Fibroblast of lung (primary cell): ENCODE results near the gene CNPY2. TPM values are rescaled to one million over a fixed set of nuclear protein-coding genes. Genes with fewer than 3 reads are reported as not detected.
A peak's percentile ranks its signal among the peaks of the same experiment; 100 is the strongest.
"Not testable (repeated sequence)": the region's sequence is repeated elsewhere in the genome, so short reads cannot be mapped to it uniquely, and the experiment has no call there.

Source experiments
- DNase-seq, 2 donors: peaks; one replicate each; pipeline versions ENCODE4 v3.0.0 to v3.0.0-alpha.2; 2010; ENCODE audit warnings: low read depth in 2 of 2
- H2AFZ ChIP-seq: 2 replicates; pipeline ENCODE4 v1.5.1; 2012; ENCODE audit warnings: low read length, control low read depth, inconsistent platforms
- H3K27ac ChIP-seq: 2 replicates; pipeline ENCODE4 v1.5.1; 2011; ENCODE audit warnings: low read length, control low read depth; ENCODE audit not compliant: insufficient read depth
- H3K27me3 ChIP-seq: 2 replicates; pipeline ENCODE4 v1.5.1; 2011; ENCODE audit warnings: mild to moderate bottlenecking, low read length; ENCODE audit not compliant: control insufficient read depth, insufficient read depth
- H3K36me3 ChIP-seq: 2 replicates; pipeline ENCODE4 v1.5.1; 2011; ENCODE audit warnings: low read length; ENCODE audit not compliant: control insufficient read depth, insufficient read depth
- H3K4me1 ChIP-seq: 2 replicates; pipeline ENCODE4 v1.5.1; 2011; ENCODE audit warnings: low read length; ENCODE audit not compliant: control insufficient read depth, insufficient read depth; ENCODE audit errors: extremely low read depth
- H3K4me2 ChIP-seq: 2 replicates; pipeline ENCODE4 v1.5.1; 2011; ENCODE audit warnings: low read length, control low read depth; ENCODE audit not compliant: insufficient read depth; ENCODE audit errors: extremely low read depth
- H3K4me3 ChIP-seq, 4 experiments: fragments of 200-600 bp in 1 of 4; sonication (generic) in 1 of 4; replicated peaks in 1 of 4; 2 replicates each; pipeline ENCODE4 v1.5.1; 2011 to 2016; ENCODE audit warnings: low read length in 4 of 4, low read depth in 3 of 4, mild to moderate bottlenecking in 3 of 4, control low read depth in 2 of 4, inconsistent platforms in 1 of 4, mixed read lengths in 1 of 4; ENCODE audit not compliant: insufficient read depth in 1 of 4; ENCODE audit errors: control extremely low read depth in 1 of 4
- H3K79me2 ChIP-seq: 2 replicates; pipeline ENCODE4 v1.5.1; 2012; ENCODE audit warnings: mild to moderate bottlenecking, low read length, inconsistent platforms; ENCODE audit not compliant: control insufficient read depth, insufficient read depth
- H3K9ac ChIP-seq: 2 replicates; pipeline ENCODE4 v1.5.1; 2011; ENCODE audit warnings: mild to moderate bottlenecking, low read length, control low read depth; ENCODE audit not compliant: insufficient read depth
- H3K9me3 ChIP-seq: 2 replicates; pipeline ENCODE4 v1.5.1; 2012; ENCODE audit warnings: low read depth, low read length; ENCODE audit not compliant: control insufficient read depth, insufficient read depth
- H4K20me1 ChIP-seq: 2 replicates; pipeline ENCODE4 v1.5.1; 2011; ENCODE audit warnings: low read length; ENCODE audit not compliant: control insufficient read depth, insufficient read depth; ENCODE audit errors: extremely low read depth
- EZH2 ChIP-seq: IDR thresholded peaks from 2 replicates; pipeline ENCODE4 v1.5.1; 2012; ENCODE audit warnings: low read length, control low read depth, mild to moderate bottlenecking; ENCODE audit errors: missing control alignments
- polyA plus RNA-seq, 2 donors: library from polyadenylated mRNA; depleted of rRNA in 1 of 2; stranded (reverse) in 1 of 2; unstranded in 1 of 2; fragments of >200 nt; gene quantifications; 2 replicates each; pipeline ENCODE4 v1.2.1, GENCODE V29; 2011 to 2012; ENCODE audit warnings: missing spikeins in 1 of 2
- total RNA-seq: library from RNA; depleted of rRNA; stranded (reverse); fragments of >200 nt; gene quantifications from 2 replicates; pipeline ENCODE4 v1.2.1, GENCODE V29; 2014
- TF ChIP-seq, protein P1 (sequence below), 2 donors: IDR thresholded peaks in 1 of 2; conservative IDR thresholded peaks in 1 of 2; 1 replicate in 1 of 2; 2 replicates in 1 of 2; pipeline ENCODE4 v1.5.1; 2011 to 2012; ENCODE audit warnings: low read length in 2 of 2, control low read depth in 1 of 2, inconsistent platforms in 1 of 2, low read depth in 1 of 2, mild to moderate bottlenecking in 1 of 2

CNPY2 gene
- total and polyA plus RNA-seq, 2 donors (not counting 1 experiment from before 2014, with no cell fraction given), result 48.2 to 124 TPM

DNA sequence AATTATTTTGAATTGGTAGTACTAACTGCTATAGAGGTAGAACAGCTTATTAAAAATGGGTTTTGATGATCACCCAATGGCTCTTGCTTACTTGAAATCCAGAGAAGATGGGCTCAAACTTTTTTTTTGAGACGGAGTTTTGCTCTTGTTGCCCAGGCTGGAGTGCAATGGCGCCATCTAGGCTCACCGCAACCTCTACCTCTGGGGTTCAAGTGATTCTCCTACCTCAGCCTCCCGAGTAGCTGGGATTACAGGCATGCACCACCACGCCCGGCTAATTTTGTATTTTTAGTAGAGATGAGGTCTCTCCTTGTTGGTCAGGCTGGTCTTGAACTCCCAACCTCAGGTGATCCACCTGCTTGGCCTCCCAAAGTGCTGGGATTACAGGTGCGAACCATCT, 52.8 kb downstream of the CNPY2 start:
- not testable (repeated sequence) for H3K4me2 ChIP-seq, H3K36me3 ChIP-seq, H3K79me2 ChIP-seq, H3K27me3 ChIP-seq, H3K4me1 ChIP-seq, H2AFZ ChIP-seq, DNase-seq, H4K20me1 ChIP-seq, H3K4me3 ChIP-seq, H3K9ac ChIP-seq, H3K27ac ChIP-seq, H3K9me3 ChIP-seq

DNA sequence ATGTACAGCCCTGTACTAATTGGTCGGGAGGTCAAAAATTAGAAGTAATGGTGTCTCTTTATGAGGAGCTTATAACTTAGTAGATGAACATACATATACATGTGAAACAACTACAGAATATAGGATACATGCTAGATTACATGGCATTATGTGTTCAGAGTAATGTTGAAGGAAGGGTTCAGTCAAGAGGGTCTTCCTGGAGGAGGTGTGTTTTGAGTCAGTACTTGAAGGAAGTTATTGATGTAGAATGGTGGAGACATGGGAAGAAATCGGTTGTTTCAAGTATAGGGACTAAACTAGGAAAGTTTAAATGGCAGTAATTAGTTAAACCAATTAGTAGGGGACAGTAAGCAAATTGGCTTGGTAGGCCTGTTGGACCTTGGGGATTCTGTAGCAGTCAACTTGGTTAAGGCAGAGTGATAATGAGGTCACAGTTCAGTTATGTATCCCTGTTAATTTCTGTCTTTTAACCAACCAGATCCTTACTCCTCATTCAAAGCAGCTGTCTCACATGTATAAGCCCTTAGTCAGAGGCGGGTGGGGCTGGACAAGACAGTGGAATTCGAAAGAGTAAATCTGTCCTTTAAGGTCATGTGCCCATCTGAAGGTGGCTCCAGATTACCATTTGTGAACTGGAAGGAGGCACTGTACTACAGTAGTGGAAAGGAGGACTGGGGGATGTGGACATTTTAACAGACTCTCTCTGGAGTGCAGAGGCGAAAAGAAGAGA, 54.1 kb downstream of the CNPY2 start:
- Histone ChIP-seq H3K27ac (peak overlapping the region; percentile 60), H3K9ac (no peak overlapping the region), H3K4me3 (no peak overlapping the region), H3K36me3 (no peaks in the 10 kb centered on the region), H4K20me1 (no peaks in the 10 kb centered on the region), H3K27me3 (no peaks in the 10 kb centered on the region), H3K9me3 (no peaks in the 10 kb centered on the region), H3K79me2 (peaks cover 14% of the 10 kb centered on the region), H2AFZ (no peak overlapping the region), H3K4me2 (no peak overlapping the region), H3K4me1 (peaks cover 11% of the 10 kb centered on the region)
- peak; percentile 53 to 80 for DNase-seq
- no peak for TF ChIP-seq EZH2
- TF ChIP-seq, protein P1, sequence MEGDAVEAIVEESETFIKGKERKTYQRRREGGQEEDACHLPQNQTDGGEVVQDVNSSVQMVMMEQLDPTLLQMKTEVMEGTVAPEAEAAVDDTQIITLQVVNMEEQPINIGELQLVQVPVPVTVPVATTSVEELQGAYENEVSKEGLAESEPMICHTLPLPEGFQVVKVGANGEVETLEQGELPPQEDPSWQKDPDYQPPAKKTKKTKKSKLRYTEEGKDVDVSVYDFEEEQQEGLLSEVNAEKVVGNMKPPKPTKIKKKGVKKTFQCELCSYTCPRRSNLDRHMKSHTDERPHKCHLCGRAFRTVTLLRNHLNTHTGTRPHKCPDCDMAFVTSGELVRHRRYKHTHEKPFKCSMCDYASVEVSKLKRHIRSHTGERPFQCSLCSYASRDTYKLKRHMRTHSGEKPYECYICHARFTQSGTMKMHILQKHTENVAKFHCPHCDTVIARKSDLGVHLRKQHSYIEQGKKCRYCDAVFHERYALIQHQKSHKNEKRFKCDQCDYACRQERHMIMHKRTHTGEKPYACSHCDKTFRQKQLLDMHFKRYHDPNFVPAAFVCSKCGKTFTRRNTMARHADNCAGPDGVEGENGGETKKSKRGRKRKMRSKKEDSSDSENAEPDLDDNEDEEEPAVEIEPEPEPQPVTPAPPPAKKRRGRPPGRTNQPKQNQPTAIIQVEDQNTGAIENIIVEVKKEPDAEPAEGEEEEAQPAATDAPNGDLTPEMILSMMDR (conservative IDR thresholded peaks at IDR 0.05 in 1 of 2, IDR thresholded peaks at IDR 0.05 in 1 of 2; ENCODE audit: low read depth in 1 of 2, low read length in 2 of 2), result no peak

DNA sequence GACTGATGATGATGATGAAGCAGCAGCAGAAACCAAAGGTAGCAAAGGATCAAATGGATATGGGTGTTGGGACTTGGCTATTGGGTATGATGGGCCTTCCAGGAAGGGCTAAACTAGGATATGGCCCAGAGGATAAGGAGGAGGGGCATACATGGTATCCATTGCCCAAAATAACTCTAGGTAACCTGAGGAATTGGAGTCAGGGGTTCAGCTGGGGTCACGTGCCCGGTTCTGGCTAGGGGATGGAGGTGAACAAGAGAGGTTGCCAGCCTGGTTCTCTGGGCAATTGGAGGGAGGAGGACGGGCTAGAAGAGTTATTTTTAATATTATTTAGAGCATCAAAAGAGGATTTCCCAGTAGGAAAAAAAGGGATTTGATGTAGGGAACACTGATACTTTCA, 54.9 kb downstream of the CNPY2 start:
- no peak overlapping the region for H3K4me2 ChIP-seq
- H3K27ac ChIP-seq, result no peak overlapping the region
- peaks cover 21% of the 10 kb centered on the region for H3K79me2 ChIP-seq
- H4K20me1 ChIP-seq, result no peaks in the 10 kb centered on the region
- no peaks in the 10 kb centered on the region for H3K27me3 ChIP-seq
- no peaks in the 10 kb centered on the region for H3K36me3 ChIP-seq
- H2AFZ ChIP-seq, result no peak overlapping the region
- DNase-seq, result no peak
- H3K4me3 ChIP-seq, result no peak overlapping the region
- H3K9me3 ChIP-seq, result no peaks in the 10 kb centered on the region
- H3K4me1 ChIP-seq, result peaks cover 15% of the 10 kb centered on the region
- TF ChIP-seq, protein P1 (conservative IDR thresholded peaks at IDR 0.05 in 1 of 2, IDR thresholded peaks at IDR 0.05 in 1 of 2; ENCODE audit: low read depth in 1 of 2, low read length in 2 of 2), result no peak
- TF ChIP-seq EZH2, result no peak
- H3K9ac ChIP-seq, result no peak overlapping the region
